SK-N-MC (cell line): ENCODE measurements around the gene QRFPR.

Experiments
- EZH2 ChIP-seq: fragments of 200-600 bp; sonication (generic); IDR thresholded peaks from one replicate; pipeline ENCODE4 v1.6.1; 2017; ENCODE audit warnings: antibody characterized with exemption
- POLR2AphosphoS5 ChIP-seq: IDR thresholded peaks from 2 replicates; pipeline ENCODE4 v1.6.1; 2012; ENCODE audit warnings: mild to moderate bottlenecking, low read depth, low read length, borderline replicate concordance

DNA sequence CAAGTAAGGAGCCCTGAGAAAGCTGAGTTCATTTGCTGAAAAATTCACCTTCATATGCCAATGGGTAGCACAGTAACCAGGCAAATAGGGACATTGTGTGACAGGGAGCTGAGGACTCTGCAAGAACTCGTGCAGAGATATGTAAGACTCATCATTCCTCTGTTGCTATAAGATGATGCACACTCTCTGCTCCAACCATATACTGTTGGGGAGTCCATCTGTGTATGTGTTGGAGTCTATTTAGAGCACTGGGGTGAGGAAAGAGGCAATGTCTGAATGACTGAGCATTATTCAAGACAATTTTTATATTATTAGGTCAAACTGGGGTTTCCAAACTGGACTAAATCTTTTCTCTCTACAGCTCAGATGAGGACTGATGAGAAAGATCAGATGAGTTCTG, 100.4 kb downstream of the QRFPR start:
- TF ChIP-seq EZH2 (no peak), POLR2AphosphoS5 (no peak)
